Body of pancreas (tissue), 4 donors: ENCODE data around the gene TOMT.

Experiments
- CTCF ChIP-seq, 7 experiments: fragments of 450-650 bp in 4 of 7; fragments of 200-600 bp in 3 of 7; sonication (generic) in 3 of 7; IDR thresholded peaks; one replicate each; pipeline ENCODE4 v1.5.1; 2016 to 2019; ENCODE audit warnings: antibody characterized with exemption in 7 of 7
- POLR2A ChIP-seq, 3 donors: fragments of 450-650 bp; IDR thresholded peaks; one replicate each; pipeline ENCODE4 v1.6.1; 2016; ENCODE audit warnings: antibody characterized with exemption in 3 of 3, mild to moderate bottlenecking in 2 of 3

- TF ChIP-seq CTCF (IDR thresholded peaks at IDR 0.05) (no peak), POLR2A (IDR thresholded peaks at IDR 0.05) (no peak)
Observed at GRCh38 chr11:72102162-72102561, 3.6 kb upstream of the TOMT start.
